GM21529 (cell line): ENCODE measurements around the gene CHRDL2.

ENCODE experiments used
- ATAC-seq: cut with Tn5 transposase; IDR thresholded peaks from one replicate; pipeline ENCODE4 v1.9.1; 2021; ENCODE audit not compliant: unreplicated experiment

The CHRDL2 gene

GRCh38 chr11:74685905-74686304 is 45.3 kb downstream of the CHRDL2 start:
- no peak for ATAC-seq

DNA sequence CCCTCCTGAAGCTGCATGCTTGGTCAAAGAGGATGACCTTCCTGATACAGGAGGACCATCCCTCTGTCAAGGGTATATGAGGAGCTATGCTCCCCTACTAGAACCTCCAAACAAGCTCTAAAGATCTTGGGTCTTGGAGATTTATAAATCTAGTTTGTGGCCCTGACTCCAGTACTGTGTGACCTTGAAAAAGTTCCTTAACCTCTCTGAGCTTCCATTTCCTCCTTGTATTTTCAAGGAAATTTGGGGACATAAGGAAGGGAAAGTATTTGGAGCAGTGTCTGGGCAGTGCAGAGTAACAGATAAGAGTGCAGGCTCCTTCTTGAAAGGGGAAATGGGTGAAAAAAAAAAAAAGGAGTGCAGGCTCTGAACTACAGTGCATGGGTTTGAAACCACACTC is 45.9 kb downstream of the CHRDL2 start:
- ATAC-seq: no peak

DNA sequence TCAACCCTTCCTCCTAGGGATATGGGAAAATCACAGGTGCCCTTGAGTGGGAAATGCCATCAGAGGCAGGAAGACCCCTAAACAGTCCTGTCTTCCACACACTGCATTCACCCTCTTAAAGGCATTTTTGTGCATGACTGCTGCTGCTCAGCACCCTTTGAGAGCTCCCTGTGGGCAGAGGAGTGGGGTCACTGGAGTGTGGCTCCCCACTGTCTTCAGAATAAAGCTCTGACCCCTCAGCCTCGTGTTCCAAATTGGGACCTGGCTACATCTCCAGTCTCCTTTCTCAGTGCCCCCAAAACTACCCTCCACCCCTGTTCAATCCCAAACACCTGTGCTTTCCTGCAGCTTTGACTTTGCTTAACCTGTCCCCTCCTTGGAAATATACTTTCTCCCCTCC is 46.6 kb downstream of the CHRDL2 start:
- ATAC-seq: no peak

DNA sequence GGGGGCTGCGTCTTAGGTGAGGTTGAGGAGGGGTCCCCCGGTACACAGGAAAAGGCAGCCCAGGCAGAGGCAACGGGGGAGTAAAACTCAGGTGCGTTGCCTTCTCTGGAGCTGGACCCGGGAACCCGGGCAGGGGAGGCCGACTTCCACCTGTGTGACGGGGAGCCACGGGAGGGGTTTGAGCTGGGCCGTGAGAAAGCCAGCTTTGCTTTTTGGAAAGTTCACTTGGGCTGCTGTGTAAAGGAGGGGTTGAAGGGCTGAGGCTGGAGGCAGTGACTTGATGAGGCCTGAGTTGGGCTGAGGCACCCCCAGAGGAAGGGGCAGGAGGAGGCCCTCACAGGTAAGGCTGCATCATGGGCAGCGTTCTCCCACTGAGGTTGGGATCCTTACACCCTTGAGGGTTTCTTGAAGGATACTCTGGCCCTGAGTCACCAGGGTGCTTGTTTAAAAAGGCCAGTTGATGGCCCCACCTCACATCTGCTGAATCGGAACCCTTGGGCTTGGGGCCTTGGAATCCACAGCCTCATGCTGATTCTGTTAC is 47.2 kb downstream of the CHRDL2 start:
- no peak for ATAC-seq

DNA sequence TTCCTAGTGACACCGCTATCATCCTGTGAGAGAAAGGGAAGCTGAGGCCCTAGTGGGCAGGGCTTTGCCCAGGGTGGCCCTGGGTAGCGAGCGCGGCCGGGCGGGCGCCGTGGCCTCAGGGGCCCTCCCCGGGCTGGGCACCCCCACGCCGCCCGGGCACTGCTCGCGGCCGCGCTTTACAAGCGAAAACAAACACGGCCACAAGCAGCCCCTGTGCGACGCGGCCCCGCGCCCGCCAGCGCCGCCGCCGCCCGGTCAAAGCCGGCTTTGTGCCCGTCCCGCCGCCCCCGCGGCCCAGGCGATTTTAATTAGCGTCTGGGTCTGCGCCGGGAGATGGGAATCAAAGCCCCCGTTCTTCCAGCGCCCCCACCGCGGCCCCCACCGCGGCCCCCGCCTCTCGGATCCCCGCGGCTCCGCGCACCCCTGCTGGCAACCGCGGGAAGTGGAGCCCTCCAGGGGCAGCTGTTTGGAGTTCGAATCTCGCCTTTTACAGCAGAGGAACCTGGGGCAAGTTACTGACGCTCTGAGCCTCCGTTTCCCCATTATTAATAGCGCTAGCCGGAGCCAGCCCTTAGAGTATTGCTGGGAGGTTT is 47.9 kb downstream of the CHRDL2 start:
- no peak for ATAC-seq

- ATAC-seq: no peak
Measured at GRCh38 chr11:74682731-74683278, 48.4 kb downstream of the CHRDL2 start.

GRCh38 chr11:74681686-74682651 is 49.3 kb downstream of the CHRDL2 start:
- no peak for ATAC-seq

GRCh38 chr11:74680703-74681531 is 50.3 kb downstream of the CHRDL2 start:
- no peak for ATAC-seq

GRCh38 chr11:74680035-74680671 is 51.1 kb downstream of the CHRDL2 start:
- ATAC-seq: no peak

DNA sequence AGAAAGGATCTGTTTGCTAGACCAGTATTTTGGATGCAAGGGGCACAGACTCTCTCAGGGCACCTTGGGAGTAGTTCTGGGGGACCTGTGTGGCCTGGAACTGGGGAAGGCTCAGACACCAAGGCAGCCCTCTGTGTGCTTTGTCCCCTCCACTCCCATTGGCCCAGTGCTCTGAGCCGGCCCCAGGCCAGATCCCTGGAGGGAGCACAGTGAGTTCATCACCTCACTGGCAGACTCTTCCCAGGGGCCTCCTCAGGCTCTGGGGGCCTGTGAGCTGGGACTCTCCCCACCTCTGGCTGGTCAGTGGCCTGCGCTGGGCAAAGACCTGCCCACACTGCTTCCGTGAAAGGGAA is 51.7 kb downstream of the CHRDL2 start:
- ATAC-seq: no peak

DNA sequence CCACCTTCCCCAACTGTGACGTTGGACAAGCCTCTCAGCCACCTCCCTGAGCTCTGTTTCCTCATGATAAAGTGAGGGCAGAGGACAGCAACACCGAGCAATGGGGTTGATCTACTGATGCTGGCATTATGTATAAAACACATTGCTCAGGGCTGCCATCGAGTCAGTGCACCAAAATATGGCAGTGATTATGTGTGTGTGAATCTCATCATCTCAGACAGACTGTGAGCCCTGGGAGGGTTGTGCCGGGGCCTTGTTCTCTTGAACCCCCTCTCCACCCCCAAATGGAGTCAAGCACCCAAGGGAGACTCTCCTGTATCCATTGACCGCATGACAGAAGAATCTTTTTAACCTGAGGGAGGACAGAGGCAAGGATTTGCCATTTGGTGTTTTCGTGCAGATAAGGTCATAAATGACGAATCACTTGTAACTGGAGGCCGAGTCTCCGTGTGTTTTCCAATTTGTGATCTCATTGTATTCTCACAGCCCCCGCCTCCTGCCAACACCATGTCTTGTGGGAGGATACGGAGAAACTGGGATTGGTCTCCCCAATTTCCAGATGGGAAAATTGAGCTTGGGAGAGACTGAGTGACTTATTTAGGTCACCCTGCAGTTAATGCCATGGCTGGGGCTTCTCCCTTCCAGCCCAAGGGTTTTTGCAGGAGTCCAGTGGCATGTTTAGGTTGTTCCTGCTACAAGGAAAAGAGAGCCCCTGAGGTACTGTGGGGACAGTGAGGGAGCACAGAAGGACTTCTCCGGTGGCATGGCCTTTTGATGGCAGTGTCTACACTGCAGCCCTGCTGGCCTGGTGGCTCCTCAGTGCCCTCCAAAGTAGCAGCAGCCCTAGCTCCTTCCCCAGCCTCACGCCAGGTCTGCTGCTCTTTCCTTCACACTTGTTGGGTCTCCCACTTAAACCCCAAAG is 52.4 kb downstream of the CHRDL2 start:
- no peak for ATAC-seq

DNA sequence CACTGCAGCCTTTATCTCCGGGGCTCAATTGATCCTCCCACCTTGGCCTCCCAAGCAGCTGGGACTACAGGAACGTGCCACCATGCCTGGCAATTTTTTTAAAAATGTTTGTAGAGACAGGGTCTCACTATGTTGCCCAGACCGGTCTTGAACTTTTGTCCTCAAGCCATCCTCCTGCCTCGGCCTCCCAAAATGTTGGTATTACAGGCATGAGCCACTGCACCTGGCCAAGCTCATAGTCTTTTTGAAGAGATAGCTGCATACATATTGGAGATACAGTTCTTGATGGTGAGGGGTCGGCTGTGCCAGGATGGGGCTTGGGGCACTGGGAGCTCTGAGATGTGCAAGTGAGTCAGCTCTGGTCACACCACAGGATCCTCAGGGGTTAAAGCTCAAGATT is 53.2 kb downstream of the CHRDL2 start:
- no peak for ATAC-seq

- no peak for ATAC-seq
Measured at GRCh38 chr11:74677131-74677530, 54.1 kb downstream of the CHRDL2 start.

GRCh38 chr11:74676596-74676995 is 54.6 kb downstream of the CHRDL2 start:
- no peak for ATAC-seq

- ATAC-seq: no peak
Measured at GRCh38 chr11:74675761-74676160, 55.5 kb downstream of the CHRDL2 start.

- ATAC-seq: no peak
Measured at GRCh38 chr11:74673693-74674360, 57.4 kb downstream of the CHRDL2 start.

GRCh38 chr11:74672956-74673692 is 58.1 kb downstream of the CHRDL2 start:
- no peak for ATAC-seq

DNA sequence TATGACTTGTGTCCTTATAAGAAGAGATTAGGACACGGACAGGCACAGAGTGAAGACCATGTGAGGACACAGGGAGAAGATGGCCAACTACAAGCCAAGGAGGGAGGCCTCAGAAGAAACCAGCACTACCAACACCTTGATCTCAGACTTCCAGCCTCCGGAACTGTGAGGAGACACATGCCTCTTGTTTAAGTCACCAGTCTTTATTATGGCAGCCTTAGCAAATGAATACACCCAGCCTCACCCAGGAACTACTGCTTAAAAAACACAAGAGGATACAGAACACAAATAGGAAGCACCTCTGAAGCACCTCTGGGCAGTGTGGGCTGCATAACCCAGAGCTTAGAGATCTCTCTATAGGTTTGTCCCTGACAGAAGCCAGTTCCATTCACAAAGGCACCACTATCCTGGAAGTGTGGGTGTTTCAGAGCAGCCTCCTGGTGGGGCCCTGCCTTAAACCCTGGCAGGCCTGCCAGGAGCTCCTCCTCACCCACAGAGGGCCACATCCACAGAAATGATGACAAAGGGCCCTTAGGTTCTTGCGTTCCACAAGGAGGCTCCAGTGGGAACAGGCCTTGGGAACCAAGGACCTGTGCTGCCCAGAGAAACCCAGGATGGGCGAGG is 58.8 kb downstream of the CHRDL2 start:
- ATAC-seq: no peak
